Right ventricle myocardium inferior (tissue), 1 donor: Measurements from ENCODE around the gene FRMD7. TPM values are rescaled to one million over a fixed set of nuclear protein-coding genes. Genes with fewer than 3 reads are reported as not detected.
"Not testable (repeated sequence)": the region's sequence is repeated elsewhere in the genome, so short reads cannot be mapped to it uniquely, and the experiment has no call there.

Experiments used
- ATAC-seq: fragments of 200-7000 bp; cut with Tn5 transposase; one replicate; pipeline ENCODE4 v1.9.1; 2020; ENCODE audit warnings: mild to moderate bottlenecking, moderate library complexity
- DNase-seq: peaks from one replicate; pipeline ENCODE4 v3.0.0; 2021; ENCODE audit errors: missing footprints
- intact Hi-C: fragments of 100-400 bp; cut with DNase I; formaldehyde crosslinking; loops from one replicate; pipeline ENCODE4 v1.11.0; 2022
- total RNA-seq: library from RNA; stranded (reverse); fragmentation: NEBNext Ultra II Directional; extraction: Animal tissue kit (Norgen Biotek cat#: 25700); gene quantifications from one replicate; pipeline ENCODE4 v1.2.1, GENCODE V29; 2021
- donor health status: DM: no; HTN: yes; CAD: no; lungs with severe emphysema.

The FRMD7 gene
- total RNA-seq, 1 donor from 2014 or later = not detected

DNA sequence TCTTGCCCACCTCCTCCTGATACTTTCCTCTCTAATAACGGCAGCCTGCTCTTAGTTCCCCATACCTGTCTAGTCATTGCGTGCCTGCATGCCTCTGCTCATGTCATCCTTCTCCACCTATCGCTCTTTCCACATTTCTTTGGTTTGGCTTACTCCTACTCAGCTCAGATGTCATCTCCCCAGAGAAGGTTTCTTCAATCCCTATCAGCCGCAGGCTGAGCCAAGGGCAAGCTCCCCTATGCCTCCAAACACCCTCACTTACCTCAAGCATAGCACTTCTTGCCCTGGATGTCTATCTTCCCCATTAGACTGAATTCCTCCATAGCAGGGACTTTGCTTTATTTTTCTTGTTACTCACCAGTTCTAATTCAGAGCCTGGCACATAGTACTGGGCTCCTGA is 26.6 kb downstream of the FRMD7 start:
- intact Hi-C loops = no loop called here
- no peak for ATAC-seq
- no peak for DNase-seq

DNA sequence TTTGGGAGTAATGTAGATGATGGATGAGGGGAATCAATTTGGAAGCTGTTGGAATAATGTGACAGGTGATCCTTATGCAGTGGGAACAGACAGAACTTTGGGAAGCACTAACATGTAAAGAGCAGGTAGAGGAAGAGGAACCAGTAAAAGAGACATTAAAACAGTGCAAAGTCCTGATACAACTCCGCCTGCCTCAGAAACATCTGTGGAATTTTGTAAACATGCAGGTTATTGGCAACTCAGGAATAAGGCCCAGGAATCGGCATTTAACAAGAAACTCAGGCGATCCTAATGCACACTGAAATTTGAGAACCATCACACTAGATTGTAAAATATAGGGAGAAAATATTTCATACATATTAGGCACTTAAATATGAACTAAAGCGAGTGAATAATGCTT is 29.1 kb downstream of the FRMD7 start:
- intact Hi-C loops = loop anchor here (10.0 kb wide), 1 partner anchor 516 kb away; no protein-coding TSS in a partner anchor

DNA sequence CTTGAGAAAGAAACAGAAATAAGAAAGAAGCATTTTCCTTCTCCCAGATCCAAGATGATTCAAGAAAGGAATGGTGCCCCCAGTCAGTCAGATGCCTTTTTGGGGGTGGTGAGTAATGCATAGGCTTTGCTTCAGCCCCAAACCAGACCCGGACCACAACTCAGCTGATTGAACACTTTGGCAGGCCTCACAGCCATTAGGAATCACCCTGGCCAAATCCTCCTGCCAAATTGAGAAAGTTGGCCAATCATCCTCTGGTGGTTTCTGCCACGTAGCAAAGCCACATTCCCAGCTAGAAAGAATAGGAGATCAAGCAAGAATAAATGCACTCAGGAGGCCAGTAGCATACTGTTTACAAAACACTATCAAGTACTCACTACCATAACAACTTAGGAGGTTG is 33.7 kb downstream of the FRMD7 start:
- no peak for ATAC-seq
- no peak for DNase-seq
- intact Hi-C loops = loop anchor here (5.0 to 10.0 kb wide), 2 partner anchors 128 to 521 kb away; no protein-coding TSS in a partner anchor

More for the DNA sequence above, 29.1 kb downstream of the FRMD7 start:
- ATAC-seq, DNase-seq: not testable (repeated sequence)

DNA sequence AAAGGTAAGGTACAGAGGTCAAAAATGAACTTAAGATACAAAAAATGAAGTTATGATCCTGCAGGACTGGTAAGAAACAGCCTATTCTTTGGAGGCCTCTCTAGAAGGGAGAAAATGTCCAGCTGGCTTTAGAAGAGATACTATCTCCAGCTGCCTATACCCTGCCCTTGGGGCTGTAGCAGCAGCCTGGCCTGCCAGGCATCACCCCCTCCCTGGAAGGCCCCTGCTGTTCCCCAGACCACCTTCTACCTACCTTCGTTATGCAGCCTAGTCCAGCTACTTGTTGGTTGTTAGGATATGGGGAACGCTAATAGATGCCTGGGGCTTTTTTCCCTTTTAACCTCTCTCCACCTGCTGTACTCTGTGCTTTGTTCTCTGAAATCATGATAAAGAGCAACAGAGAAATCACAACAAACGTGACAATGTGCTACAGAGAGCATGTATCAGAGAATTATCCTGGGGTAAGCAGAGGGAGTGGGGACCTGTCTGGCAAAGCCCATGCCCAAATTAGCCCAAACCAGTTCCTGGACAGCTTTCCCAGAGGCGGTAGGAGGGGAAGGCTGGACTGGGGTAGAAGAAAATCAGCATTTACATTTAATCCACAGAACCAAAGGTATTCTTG is 34.5 kb downstream of the FRMD7 start:
- DNase-seq (no peak), ATAC-seq (no peak)
- intact Hi-C loops = loop anchor here (5.0 to 10.0 kb wide), 2 partner anchors 129 to 521 kb away; no protein-coding TSS in a partner anchor

DNA sequence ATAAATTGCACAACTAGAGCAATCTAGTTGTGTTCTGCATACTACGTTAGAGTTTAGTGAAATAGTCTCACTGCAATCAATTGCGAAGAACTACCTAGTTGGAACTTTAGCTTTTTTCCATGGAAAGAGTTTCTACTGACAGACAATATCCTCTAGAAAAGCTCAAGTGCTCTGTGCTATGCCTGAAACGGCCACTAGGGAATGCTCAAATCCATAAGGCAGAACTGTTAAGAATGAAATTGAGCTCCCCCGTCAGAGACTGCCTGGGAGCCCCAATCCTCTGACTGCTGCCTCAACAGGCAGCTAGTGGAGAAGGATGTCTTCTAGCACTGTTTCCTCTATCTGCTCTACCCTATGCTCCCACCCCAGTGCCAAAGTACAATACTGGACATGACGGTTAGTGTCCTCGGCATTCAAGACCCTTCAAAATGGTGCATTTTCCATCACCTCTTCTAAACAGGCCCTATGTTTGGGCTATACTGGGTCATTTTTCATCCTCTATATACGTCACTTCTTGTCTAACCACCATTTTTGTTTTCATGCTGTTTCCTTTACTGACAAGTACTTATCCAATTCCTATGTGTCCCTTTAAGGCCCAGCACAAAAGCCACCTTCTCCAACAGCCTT is 35.3 kb downstream of the FRMD7 start:
- DNase-seq (no peak), ATAC-seq (no peak)
- intact Hi-C loops = loop anchor here (5.0 to 10.0 kb wide), 2 partner anchors 130 to 522 kb away; no protein-coding TSS in a partner anchor

DNA sequence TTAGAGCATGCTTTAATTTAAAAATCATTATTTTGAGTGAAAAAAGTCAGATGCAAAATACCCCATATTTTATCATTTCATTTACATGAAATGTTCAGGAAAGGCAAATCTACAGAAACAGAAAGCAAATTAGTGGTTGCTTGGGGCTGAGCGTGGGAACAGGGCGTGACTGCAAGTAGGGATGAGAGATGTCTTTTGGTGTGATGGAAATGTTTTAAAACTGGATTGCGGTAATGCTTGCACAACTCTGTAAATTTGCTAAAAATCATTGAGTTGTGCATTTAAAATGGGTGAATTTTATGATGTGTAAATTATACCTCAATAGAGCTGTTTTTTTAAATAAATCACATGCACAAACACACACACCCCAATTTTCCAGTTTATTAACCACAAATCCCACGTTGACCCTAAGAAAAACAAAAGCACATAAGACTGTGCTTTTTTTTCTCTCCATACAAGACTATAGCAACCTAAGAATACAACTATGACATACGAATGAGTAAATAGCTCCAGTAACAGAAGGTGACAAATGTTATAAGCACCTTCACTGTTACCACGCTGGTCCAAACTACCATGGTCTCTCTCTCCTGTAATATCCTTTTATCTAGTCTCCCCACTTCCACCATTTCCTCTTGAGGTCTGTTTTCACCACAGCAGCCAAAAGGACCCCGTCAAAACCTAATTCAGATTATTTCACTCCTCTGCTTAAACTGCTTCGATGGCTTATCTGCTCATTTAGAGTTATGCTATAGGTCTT is 37.2 kb downstream of the FRMD7 start:
- ATAC-seq (no peak), DNase-seq (no peak)
- intact Hi-C loops = loop anchor here (5.0 to 10.0 kb wide), 2 partner anchors 132 to 524 kb away; no protein-coding TSS in a partner anchor

DNA sequence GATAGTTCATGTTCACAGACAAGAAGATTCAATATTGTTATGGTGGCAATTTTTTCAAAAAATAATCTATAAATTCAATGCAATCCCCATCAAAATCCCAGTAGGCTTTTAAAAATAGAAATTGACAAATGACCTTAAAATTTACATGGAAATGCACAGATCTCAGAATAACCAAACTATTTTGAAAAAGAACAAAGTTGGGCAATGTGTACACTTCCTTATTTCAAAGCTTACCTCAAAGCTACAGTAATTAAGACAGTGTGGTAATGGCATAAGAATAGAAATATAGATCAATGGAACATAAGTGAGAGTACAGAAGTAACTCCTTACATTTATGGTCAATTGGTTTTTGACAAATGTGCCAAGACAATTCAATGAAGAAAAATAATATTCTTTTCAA is 39.0 kb downstream of the FRMD7 start:
- ATAC-seq (no peak), DNase-seq (no peak)
- intact Hi-C loops = no loop called here

DNA sequence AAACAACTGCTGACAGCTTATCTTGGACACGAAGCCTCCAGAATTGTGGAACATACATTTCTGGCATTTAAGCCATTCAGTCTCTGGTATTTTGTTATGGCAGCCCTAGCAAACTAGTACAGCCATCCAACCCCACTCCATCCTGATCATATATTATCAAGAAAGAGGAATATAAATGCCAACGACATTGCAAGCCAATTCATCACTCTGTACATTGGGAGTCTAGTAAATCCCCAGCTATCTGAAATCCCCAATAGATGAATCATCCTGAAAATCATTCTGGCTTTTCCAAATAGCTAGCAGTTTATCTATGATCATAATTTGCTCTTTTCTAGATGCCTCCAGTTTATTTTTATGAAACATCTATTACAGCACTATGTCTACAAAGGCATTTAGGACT is 41.1 kb downstream of the FRMD7 start:
- intact Hi-C loops = no loop called here
- no peak for ATAC-seq
- DNase-seq = no peak

DNA sequence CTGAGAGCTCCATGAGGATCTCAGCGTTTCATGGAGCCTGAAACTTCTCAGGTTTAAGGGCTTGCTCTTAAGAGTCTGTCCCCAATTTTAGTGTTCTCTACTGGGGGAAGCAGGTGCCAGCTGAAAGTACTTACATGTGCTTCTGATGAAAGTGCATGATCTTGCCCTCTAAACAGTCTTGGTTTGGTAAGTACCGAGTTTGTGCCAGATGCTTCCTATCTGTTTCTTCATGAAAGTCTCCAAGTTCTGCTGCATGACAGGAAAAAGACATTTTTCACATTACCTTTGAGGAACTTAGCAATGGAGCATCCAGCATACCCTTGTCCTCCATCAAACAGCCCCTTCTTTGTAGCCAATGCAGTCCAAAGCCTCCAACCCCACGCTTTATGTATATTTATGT is 42.0 kb downstream of the FRMD7 start:
- intact Hi-C loops = no loop called here
- ATAC-seq = no peak
- DNase-seq = no peak

DNA sequence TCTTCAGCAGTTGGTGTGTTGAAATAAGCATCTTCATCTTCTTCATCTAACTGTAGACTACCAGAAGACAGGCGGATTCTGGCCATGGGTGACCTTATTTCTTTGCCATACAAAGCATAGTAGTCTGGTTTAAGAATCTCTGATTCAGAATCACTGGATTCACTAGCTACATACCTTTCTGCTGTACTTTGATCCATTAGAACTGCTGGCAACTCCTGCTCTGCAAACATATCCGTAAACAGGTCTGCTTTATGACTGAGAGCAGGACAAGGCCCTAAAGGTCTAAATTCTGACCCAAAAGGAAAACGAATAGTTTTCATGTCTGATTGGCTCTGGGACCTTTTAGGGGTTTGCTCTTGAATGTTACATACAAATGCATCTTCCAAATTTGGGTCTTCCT is 49.9 kb downstream of the FRMD7 start:
- intact Hi-C loops = no loop called here
- no peak for DNase-seq
- ATAC-seq = no peak

DNA sequence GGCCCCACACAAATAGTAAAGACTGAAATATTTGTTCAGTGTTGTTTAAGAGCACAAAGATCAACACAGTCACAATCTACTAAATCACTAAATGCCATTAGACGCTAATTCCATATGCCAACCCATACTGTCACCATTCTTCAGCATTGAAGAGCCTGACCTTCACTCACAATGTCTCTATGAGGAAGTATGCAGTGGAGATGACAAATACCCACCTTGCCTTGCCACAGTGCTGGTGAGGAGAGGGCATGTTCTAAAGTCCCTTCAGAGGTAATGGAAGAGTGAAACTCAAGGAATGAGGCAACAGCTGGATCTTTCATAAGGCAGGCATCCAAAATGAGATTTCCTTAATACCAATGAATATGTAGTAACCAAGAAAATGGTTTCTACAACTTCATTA is 50.4 kb downstream of the FRMD7 start:
- intact Hi-C loops = no loop called here
- DNase-seq (no peak), ATAC-seq (no peak)

DNA sequence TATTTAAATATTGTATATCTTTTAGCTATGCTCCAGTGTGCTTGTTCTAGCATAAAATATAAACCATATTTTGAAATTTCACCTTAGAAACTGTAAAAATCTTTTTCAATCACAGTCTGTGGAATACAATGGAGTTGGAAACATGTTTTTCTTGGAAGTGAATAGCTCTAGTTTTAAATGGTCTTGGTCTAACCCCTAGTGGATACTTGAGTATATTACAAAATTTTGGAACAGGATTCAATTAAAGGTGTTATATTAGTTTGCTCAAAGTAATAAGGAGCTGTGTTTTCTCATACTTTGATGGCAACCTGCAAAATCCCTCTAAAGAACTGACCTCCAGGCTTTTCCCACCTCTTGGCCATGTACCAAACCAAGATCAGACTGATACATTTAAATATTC is 56.6 kb downstream of the FRMD7 start:
- intact Hi-C loops = no loop called here
- ATAC-seq (no peak), DNase-seq (no peak)

DNA sequence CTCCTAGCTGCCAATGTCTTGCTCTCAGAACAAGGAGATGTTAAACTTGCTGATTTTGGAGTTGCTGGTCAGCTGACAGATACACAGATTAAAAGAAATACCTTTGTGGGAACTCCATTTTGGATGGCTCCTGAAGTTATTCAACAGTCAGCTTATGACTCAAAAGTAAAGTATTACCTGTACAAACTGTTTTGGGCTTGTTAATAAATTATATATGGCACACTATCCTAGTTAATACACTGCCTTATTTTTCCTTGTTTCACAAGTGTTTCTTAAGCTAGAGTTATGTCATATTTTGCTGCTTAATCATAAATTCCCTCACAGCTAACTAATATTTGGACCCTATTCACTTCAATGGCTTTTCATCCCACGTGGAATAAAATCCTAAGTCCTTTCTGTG is 59.4 kb downstream of the FRMD7 start:
- ATAC-seq (no peak), DNase-seq (no peak)
- intact Hi-C loops = no loop called here

DNA sequence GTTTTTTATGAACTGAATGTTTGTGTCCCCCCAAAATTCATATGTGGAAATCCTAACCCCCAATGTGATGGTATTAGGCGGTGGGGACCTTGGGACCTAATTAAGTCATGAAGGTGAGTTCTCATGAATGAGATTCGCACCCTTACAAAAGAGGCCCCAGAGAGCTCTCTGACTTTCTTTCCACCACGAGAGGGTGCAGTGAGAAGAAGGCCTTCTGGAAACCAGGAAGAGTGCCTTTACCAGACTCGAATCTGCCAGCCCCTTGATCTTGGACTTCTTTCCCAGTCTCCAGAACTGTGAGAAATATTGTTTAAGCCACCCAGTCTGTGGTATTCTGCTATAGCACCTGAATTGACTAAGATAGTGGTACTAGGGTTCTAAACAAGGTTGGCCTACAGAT is 64.0 kb downstream of the FRMD7 start:
- ATAC-seq = no peak
- no peak for DNase-seq
- intact Hi-C loops = no loop called here

DNA sequence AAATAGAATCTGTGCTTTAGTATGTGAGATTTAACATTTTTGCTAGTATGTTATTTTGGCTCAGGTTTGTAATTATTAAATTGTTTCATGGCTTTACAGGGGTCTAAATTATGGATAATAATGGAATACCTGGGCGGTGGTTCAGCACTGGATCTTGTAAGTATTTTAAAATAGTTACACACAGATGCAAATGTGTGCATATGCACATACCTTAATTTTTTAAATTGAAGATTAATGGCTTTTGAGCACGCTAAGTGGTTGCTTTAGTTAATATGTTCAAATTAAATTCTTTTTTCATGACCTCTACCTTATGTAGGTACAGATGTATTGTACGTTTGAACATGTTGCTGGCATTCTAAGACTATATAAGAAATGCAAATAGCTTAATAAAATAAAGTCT is 64.5 kb downstream of the FRMD7 start:
- intact Hi-C loops = no loop called here
- DNase-seq (no peak), ATAC-seq (no peak)

DNA sequence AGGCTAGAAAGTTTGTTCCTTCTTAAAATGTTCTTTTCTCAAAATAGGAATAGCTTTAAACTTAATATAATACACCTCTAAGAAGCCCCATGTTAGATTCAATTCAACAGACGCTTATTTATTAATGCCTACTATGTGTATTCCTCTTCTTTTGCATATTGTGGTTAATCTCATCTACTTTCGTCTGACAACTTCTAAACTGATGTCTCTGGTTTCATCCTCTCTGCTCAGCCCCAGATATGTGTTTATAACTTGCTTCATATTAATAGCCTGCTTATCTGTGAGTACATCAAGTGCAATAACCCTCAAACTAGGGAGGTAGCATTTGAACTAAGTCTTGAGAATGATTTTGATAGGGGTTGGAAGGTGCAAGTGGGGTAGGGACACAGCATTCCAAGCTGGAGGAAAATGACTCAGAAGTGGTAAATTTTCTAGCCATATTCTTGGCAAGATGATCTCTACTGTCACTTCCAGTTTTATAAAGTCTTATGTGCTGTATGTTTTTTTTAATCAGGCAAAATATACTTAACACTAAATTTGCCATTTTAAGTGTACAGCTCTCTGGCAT is 67.8 kb downstream of the FRMD7 start:
- ATAC-seq = no peak
- DNase-seq = no peak
- intact Hi-C loops = no loop called here

DNA sequence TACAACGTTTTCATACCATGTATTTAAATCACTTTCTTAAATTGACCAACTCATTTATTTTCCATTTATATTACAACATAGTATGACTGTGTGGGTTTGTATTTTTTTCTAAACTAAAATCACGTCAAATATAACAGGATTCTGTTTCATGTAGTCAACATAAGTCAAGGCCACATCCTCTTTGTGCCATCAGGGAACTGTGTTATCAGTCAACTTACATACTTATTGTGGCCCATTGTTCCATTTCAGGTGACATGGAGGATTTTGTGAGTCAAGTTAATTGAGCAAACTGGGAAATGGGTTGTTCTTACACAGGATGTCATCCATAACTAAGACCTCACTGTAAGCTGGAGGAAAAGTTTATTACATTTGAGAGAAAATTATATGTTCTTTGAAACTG is 68.8 kb downstream of the FRMD7 start:
- ATAC-seq = no peak
- intact Hi-C loops = no loop called here

DNA sequence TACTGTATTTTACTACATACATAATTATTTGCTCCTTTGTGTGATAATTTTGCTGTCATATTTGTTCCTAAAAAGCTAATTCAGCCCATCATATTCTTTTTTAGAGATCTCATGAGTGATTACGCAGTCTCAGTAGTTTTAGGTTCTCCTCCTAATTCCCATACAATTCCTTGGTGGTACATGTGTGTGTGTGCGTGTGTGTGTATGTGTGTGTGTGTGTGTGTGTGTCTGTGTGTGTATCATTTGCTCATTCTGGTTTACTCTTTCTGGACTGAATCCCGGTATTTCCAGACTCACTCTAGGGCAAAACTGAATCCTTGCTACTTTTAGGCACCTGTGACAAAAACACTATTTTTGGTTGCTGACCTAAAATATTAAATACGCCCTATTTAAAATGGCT is 69.8 kb downstream of the FRMD7 start:
- ATAC-seq = no peak
- intact Hi-C loops = no loop called here
- no peak for DNase-seq

More for the DNA sequence above, 68.8 kb downstream of the FRMD7 start:
- no peak for DNase-seq

DNA sequence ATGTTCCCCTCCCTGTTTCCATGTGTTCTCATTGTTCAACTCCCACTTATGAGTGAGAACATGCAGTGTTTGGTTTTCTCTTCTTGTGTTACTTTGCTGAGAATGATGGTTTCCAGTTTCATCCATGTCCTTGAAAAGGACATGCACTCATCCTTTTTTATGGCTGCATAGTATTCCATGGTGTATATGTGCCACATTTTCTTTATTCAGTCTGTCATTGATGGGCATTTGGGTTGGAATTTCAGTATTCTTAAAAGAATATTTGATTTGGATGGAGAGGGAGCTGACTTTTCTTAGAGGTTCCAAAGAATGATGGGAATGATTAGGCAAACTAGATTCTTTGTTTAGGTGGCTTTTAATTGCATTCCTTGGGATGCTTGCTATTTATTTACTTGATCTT is 76.0 kb downstream of the FRMD7 start:
- intact Hi-C loops, ATAC-seq, DNase-seq: not testable (repeated sequence)

DNA sequence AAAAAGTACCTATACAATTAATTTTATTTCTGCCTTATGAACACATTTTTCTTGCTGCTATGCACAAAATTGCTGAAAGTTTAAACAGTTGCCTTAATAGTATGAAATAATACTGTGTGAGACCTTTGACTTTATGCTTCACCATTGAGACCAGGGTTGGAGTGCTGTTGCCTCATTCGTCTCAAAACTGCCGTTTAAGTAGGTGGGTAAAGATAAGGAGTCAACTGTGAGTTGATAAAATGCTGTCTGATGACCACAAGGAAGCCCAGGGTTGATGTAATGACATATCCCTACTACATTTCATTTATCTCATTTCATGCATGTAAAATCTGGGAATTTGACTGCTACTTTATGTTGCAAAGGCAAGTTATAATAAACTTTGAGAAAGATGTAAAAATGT is 81.3 kb downstream of the FRMD7 start:
- ATAC-seq (no peak), DNase-seq (no peak)
- intact Hi-C loops = no loop called here
